Naive thymus-derived CD4-positive, alpha-beta T cell (primary cell): ENCODE measurements around the gene ABL1. TPM values are rescaled to one million over a fixed set of nuclear protein-coding genes. Genes with fewer than 3 reads are reported as not detected.
A peak's percentile ranks its signal among the peaks of the same experiment; 100 is the strongest.

Experiments
- ATAC-seq: fragments of 150-1000 bp; cut with Tn5 transposase; 2 replicates; pipeline ENCODE4 v1.10.0; 2021; ENCODE audit warnings: mild to moderate bottlenecking, moderate library complexity
- CTCF ChIA-PET: fragments of 350-600 bp; sonication (Branson Sonifier 250); formaldehyde crosslinking; loops from one replicate; lab custom pipeline; 2021; ENCODE audit warnings: antibody characterized with exemption; lab: Charles Lee
- POLR2A ChIA-PET: fragments of 350-600 bp; sonication (Branson Sonifier 250); formaldehyde crosslinking; loops from one replicate; lab custom pipeline; 2021; ENCODE audit warnings: antibody characterized with exemption, inconsistent platforms; lab: Charles Lee
- DNase-seq, 9 donors: peaks; one replicate each; pipeline versions ENCODE4 v3.0.0 to v3.0.0-alpha.2; 2020 to 2022; ENCODE audit warnings: mixed read lengths in 1 of 9
- H3K27ac ChIP-seq: one replicate; pipeline ENCODE4 v1.7.0; 2013; ENCODE audit warnings: mild to moderate bottlenecking, low read depth, low read length, moderate library complexity
- H3K27me3 ChIP-seq, 2 donors: one replicate each; pipeline ENCODE4 v1.7.0; 2013; ENCODE audit warnings: low read length in 2 of 2, mild to moderate bottlenecking in 2 of 2, moderate library complexity in 2 of 2; ENCODE audit not compliant: control insufficient read depth in 2 of 2, insufficient read depth in 2 of 2
- H3K36me3 ChIP-seq, 3 experiments: 1 replicate in 2 of 3; 2 replicates in 1 of 3; pipeline ENCODE4 v1.7.0; 2013; ENCODE audit warnings: low read length in 3 of 3, mild to moderate bottlenecking in 3 of 3, moderate library complexity in 1 of 3; ENCODE audit not compliant: insufficient read depth in 3 of 3, control insufficient read depth in 2 of 3
- H3K4me1 ChIP-seq, 2 donors: one replicate each; pipeline ENCODE4 v1.7.0; 2013; ENCODE audit warnings: low read length in 2 of 2, mild to moderate bottlenecking in 2 of 2, moderate library complexity in 1 of 2; ENCODE audit not compliant: control insufficient read depth in 2 of 2, insufficient read depth in 2 of 2
- H3K4me3 ChIP-seq: 2 replicates; pipeline ENCODE4 v1.7.0; 2013; ENCODE audit warnings: mild to moderate bottlenecking, low read length
- H3K9me3 ChIP-seq, 3 experiments: 1 replicate in 2 of 3; 2 replicates in 1 of 3; pipeline ENCODE4 v1.7.0; 2013; ENCODE audit warnings: low read length in 3 of 3; ENCODE audit not compliant: control insufficient read depth in 2 of 3
- H3K27ac Mint-ChIP-seq, 9 donors: one replicate each; pipeline ENCODE4 v1.8.0; 2020 to 2022; ENCODE audit warnings: mixed read lengths in 9 of 9, mild to moderate bottlenecking in 8 of 9, moderate library complexity in 5 of 9, inconsistent platforms in 2 of 9
- H3K27me3 Mint-ChIP-seq, 5 donors: one replicate each; pipeline ENCODE4 v1.8.0; 2021 to 2022; ENCODE audit warnings: mixed read lengths in 5 of 5, mild to moderate bottlenecking in 1 of 5
- H3K36me3 Mint-ChIP-seq, 5 donors: one replicate each; pipeline ENCODE4 v1.8.0; 2020 to 2022; ENCODE audit warnings: mixed read lengths in 5 of 5, mild to moderate bottlenecking in 3 of 5, inconsistent platforms in 1 of 5
- H3K4me1 Mint-ChIP-seq, 7 donors: one replicate each; pipeline ENCODE4 v1.8.0; 2020 to 2022; ENCODE audit warnings: mixed read lengths in 7 of 7, mild to moderate bottlenecking in 3 of 7, inconsistent platforms in 1 of 7
- H3K4me3 Mint-ChIP-seq, 10 donors: one replicate each; pipeline ENCODE4 v1.8.0; 2020 to 2022; ENCODE audit warnings: mild to moderate bottlenecking in 10 of 10, mixed read lengths in 10 of 10, moderate library complexity in 6 of 10, inconsistent platforms in 2 of 10
- H3K9me3 Mint-ChIP-seq, 11 donors: one replicate each; pipeline ENCODE4 v1.8.0; 2020 to 2022; ENCODE audit warnings: mixed read lengths in 11 of 11, mild to moderate bottlenecking in 4 of 11, inconsistent platforms in 1 of 11, moderate library complexity in 1 of 11
- intact Hi-C, 2 donors: fragments of 100-400 bp; cut with micrococcal nuclease; formaldehyde crosslinking; loops; one replicate each; pipeline ENCODE4 v1.15.1; 2023
- polyA plus RNA-seq, 2 donors: library from polyadenylated mRNA; unstranded; fragments of 300-500 nt; fragmentation: Illumina TruSeq; gene quantifications; one replicate each; pipeline ENCODE4 v1.2.3, GENCODE V29; 2021
- total RNA-seq, 6 experiments: library from RNA in 5 of 6; stranded (reverse) in 5 of 6; gene quantifications; 1 replicate in 5 of 6; 2 replicates in 1 of 6; pipeline ENCODE4 v1.2.3 and lab custom pipeline; 2021 to 2026

Gene ABL1
- total and polyA plus RNA-seq, 7 experiments from 2014 or later: 8.4 to 41.0 (median 39.1) TPM

- Mint-ChIP-seq H3K27me3 (no peaks in the 10 kb centered on the region), H3K27ac (peak overlapping the region in 1 of 9 donors; percentile 26), H3K9me3 (no peaks in the 10 kb centered on the region), H3K4me3 (no peak overlapping the region), H3K36me3 (peaks cover 5 to 31% (median 12%) of the 10 kb centered on the region in 5 donors), H3K4me1 (no peaks in the 10 kb centered on the region)
- no peak for ATAC-seq
- Histone ChIP-seq H3K9me3 (no peaks in the 10 kb centered on the region), H3K4me3 (no peak overlapping the region), H3K36me3 (peaks cover 0 to 77% (median 0%) of the 10 kb centered on the region in 3 experiments), H3K27me3 (no peaks in the 10 kb centered on the region), H3K4me1 (no peaks in the 10 kb centered on the region), H3K27ac (no peak overlapping the region)
- CTCF ChIA-PET: no interaction called here
- POLR2A ChIA-PET: no interaction called here
- intact Hi-C loops: no loop called here
- DNase-seq: no peak
Observed at GRCh38 chr9:130885484-130886375, 50.7 kb downstream of the ABL1 start.

- Mint-ChIP-seq H3K27ac (no peak overlapping the region), H3K4me3 (no peak overlapping the region), H3K27me3 (no peaks in the 10 kb centered on the region), H3K9me3 (no peaks in the 10 kb centered on the region), H3K36me3 (peaks cover 0 to 21% (median 8%) of the 10 kb centered on the region in 5 donors), H3K4me1 (no peaks in the 10 kb centered on the region)
- Histone ChIP-seq H3K36me3 (peaks cover 0 to 65% (median 0%) of the 10 kb centered on the region in 3 experiments), H3K9me3 (no peaks in the 10 kb centered on the region), H3K4me3 (no peak overlapping the region), H3K4me1 (no peaks in the 10 kb centered on the region), H3K27ac (no peak overlapping the region), H3K27me3 (no peaks in the 10 kb centered on the region)
- POLR2A ChIA-PET: no interaction called here
- intact Hi-C loops: no loop called here
- CTCF ChIA-PET: no interaction called here
- ATAC-seq (no peak), DNase-seq (no peak)
Observed at GRCh38 chr9:130886981-130887380, 51.9 kb downstream of the ABL1 start.

- Histone ChIP-seq H3K9me3 (no peaks in the 10 kb centered on the region), H3K4me1 (no peaks in the 10 kb centered on the region), H3K36me3 (peaks cover 0 to 62% (median 0%) of the 10 kb centered on the region in 3 experiments), H3K27ac (no peak overlapping the region), H3K4me3 (no peak overlapping the region), H3K27me3 (no peaks in the 10 kb centered on the region)
- peaks cover 0 to 21% (median 8%) of the 10 kb centered on the region in 5 donors for H3K36me3 Mint-ChIP-seq
- ChIA-PET POLR2A (no interaction called here), CTCF (no interaction called here)
- no peak for ATAC-seq
- DNase-seq: no peak
- no peak overlapping the region for H3K27ac Mint-ChIP-seq
- no peak overlapping the region for H3K4me3 Mint-ChIP-seq
- no peaks in the 10 kb centered on the region for H3K4me1 Mint-ChIP-seq
- H3K27me3 Mint-ChIP-seq: no peaks in the 10 kb centered on the region
- no peaks in the 10 kb centered on the region for H3K9me3 Mint-ChIP-seq
- intact Hi-C loops: no loop called here
Observed at GRCh38 chr9:130887494-130888144, 52.6 kb downstream of the ABL1 start.

- Histone ChIP-seq H3K9me3 (no peaks in the 10 kb centered on the region), H3K27ac (no peak overlapping the region), H3K27me3 (no peaks in the 10 kb centered on the region), H3K4me1 (no peaks in the 10 kb centered on the region), H3K36me3 (peaks cover 0 to 61% (median 0%) of the 10 kb centered on the region in 3 experiments), H3K4me3 (no peak overlapping the region)
- H3K4me3 Mint-ChIP-seq: no peak overlapping the region
- ChIA-PET POLR2A (no interaction called here), CTCF (no interaction called here)
- peaks cover 0 to 20% (median 8%) of the 10 kb centered on the region in 5 donors for H3K36me3 Mint-ChIP-seq
- H3K9me3 Mint-ChIP-seq: no peaks in the 10 kb centered on the region
- intact Hi-C loops: no loop called here
- no peak for DNase-seq
- no peaks in the 10 kb centered on the region for H3K27me3 Mint-ChIP-seq
- ATAC-seq: no peak
- H3K4me1 Mint-ChIP-seq: peaks cover 0 to 3% (median 0%) of the 10 kb centered on the region in 7 donors
- H3K27ac Mint-ChIP-seq: no peak overlapping the region
Observed at GRCh38 chr9:130888146-130888885, 53.3 kb downstream of the ABL1 start.

- DNase-seq (no peak), ATAC-seq (no peak)
- ChIA-PET POLR2A (no interaction called here), CTCF (no interaction called here)
- Histone ChIP-seq H3K36me3 (peaks cover 0 to 43% (median 0%) of the 10 kb centered on the region in 3 experiments), H3K4me1 (no peaks in the 10 kb centered on the region), H3K4me3 (no peak overlapping the region), H3K27me3 (no peaks in the 10 kb centered on the region), H3K27ac (no peak overlapping the region), H3K9me3 (no peaks in the 10 kb centered on the region)
- Mint-ChIP-seq H3K36me3 (peaks cover 0 to 12% (median 8%) of the 10 kb centered on the region in 5 donors), H3K4me1 (peaks cover 0 to 7% (median 0%) of the 10 kb centered on the region in 7 donors), H3K27me3 (no peaks in the 10 kb centered on the region), H3K4me3 (no peak overlapping the region), H3K9me3 (no peaks in the 10 kb centered on the region), H3K27ac (no peak overlapping the region)
- intact Hi-C loops: no loop called here
Observed at GRCh38 chr9:130890124-130890523, 55.1 kb downstream of the ABL1 start.

GRCh38 chr9:130890870-130891687 is 56.0 kb downstream of the ABL1 start:
- H3K36me3 Mint-ChIP-seq: peaks cover 0 to 7% (median 5%) of the 10 kb centered on the region in 5 donors
- Histone ChIP-seq H3K27me3 (no peaks in the 10 kb centered on the region), H3K27ac (no peak overlapping the region), H3K4me3 (no peak overlapping the region), H3K36me3 (peaks cover 0 to 34% (median 0%) of the 10 kb centered on the region in 3 experiments), H3K4me1 (no peaks in the 10 kb centered on the region), H3K9me3 (no peaks in the 10 kb centered on the region)
- CTCF ChIA-PET: no interaction called here
- peaks cover 0 to 7% (median 0%) of the 10 kb centered on the region in 7 donors for H3K4me1 Mint-ChIP-seq
- H3K27me3 Mint-ChIP-seq: no peaks in the 10 kb centered on the region
- intact Hi-C loops: no loop called here
- DNase-seq: no peak
- POLR2A ChIA-PET: interaction anchor here (0.5 kb wide), 1 partner anchor 128 kb away, joined by 7 read pairs; no protein-coding TSS in a partner anchor
- H3K9me3 Mint-ChIP-seq: no peaks in the 10 kb centered on the region
- H3K4me3 Mint-ChIP-seq: no peak overlapping the region
- no peak overlapping the region for H3K27ac Mint-ChIP-seq
- ATAC-seq: no peak
